ENCODE results near the gene NIFK. TPM values are rescaled to one million over a fixed set of nuclear protein-coding genes. Genes with fewer than 3 reads are reported as not detected.
"Not testable (repeated sequence)": the region's sequence is repeated elsewhere in the genome, so short reads cannot be mapped to it uniquely, and the experiment has no call there.

Gene NIFK
- total RNA-seq, 4 donors from 2014 or later = 10.9 to 32.7 (median 18.7) TPM

DNA sequence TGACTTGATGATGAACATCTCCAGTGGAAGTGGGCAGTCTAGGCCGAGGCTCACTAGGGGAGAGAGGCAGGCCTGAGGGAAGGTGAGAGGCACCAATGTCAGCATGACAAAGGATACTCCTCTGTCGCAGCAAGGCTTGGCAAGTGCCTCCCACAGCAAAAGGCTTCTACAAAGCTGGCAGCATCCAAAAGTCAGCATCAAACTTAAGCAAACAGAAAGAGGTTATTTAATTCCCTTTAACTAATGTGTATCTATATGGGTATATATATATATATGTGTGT, 41.6 kb downstream of the NIFK start:
- H3K9me3 ChIP-seq = no peaks in the 10 kb centered on the region
- no peak overlapping the region for H3K4me3 ChIP-seq
- no peak for DNase-seq
- in situ Hi-C loops (cut with MboI; ENCODE audit: low pct_ligation_motif_present in 1 of 4, low pct_unique_long_range_greater_than_20kb in 1 of 4, low sequenced_read_pairs in 3 of 4) = no loop called here
- intact Hi-C loops (cut with DNase I; ENCODE audit: low total_unique reads) = no loop called here
- H3K4me1 ChIP-seq = peaks cover 0 to 4% (median 0%) of the 10 kb centered on the region in 4 donors
- no peaks in the 10 kb centered on the region for H3K27me3 ChIP-seq
- no peak overlapping the region for H3K27ac ChIP-seq
- no peaks in the 10 kb centered on the region for H3K36me3 ChIP-seq
- TF ChIP-seq POLR2AphosphoS5 (IDR thresholded peaks at IDR 0.05) = no peak
- no peak for TF ChIP-seq EP300 (IDR thresholded peaks at IDR 0.05; ENCODE audit: low read depth)
- TF ChIP-seq, protein P1, sequence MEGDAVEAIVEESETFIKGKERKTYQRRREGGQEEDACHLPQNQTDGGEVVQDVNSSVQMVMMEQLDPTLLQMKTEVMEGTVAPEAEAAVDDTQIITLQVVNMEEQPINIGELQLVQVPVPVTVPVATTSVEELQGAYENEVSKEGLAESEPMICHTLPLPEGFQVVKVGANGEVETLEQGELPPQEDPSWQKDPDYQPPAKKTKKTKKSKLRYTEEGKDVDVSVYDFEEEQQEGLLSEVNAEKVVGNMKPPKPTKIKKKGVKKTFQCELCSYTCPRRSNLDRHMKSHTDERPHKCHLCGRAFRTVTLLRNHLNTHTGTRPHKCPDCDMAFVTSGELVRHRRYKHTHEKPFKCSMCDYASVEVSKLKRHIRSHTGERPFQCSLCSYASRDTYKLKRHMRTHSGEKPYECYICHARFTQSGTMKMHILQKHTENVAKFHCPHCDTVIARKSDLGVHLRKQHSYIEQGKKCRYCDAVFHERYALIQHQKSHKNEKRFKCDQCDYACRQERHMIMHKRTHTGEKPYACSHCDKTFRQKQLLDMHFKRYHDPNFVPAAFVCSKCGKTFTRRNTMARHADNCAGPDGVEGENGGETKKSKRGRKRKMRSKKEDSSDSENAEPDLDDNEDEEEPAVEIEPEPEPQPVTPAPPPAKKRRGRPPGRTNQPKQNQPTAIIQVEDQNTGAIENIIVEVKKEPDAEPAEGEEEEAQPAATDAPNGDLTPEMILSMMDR (IDR thresholded peaks at IDR 0.05) = no peak
- no peak for TF ChIP-seq POLR2A (IDR thresholded peaks at IDR 0.05)
- WGBS, 2 donors (ENCODE audit: low coverage in 1 of 2) = 73 to 83% methylated on average over 2 of the region's 2 CpGs

GRCh38 chr2:121694398-121695170, 42.1 kb downstream of the NIFK start:
- DNase-seq = no peak
- no peaks in the 10 kb centered on the region for H3K36me3 ChIP-seq
- H3K27ac ChIP-seq = no peak overlapping the region
- TF ChIP-seq EP300 (IDR thresholded peaks at IDR 0.05; ENCODE audit: low read depth) = no peak
- TF ChIP-seq POLR2AphosphoS5 (IDR thresholded peaks at IDR 0.05) = no peak
- no peak for TF ChIP-seq POLR2A (IDR thresholded peaks at IDR 0.05)
- TF ChIP-seq, protein P1 (IDR thresholded peaks at IDR 0.05) = no peak
- intact Hi-C loops (cut with DNase I; ENCODE audit: low total_unique reads) (no loop called here), in situ Hi-C loops (cut with MboI; ENCODE audit: low pct_ligation_motif_present in 1 of 4, low pct_unique_long_range_greater_than_20kb in 1 of 4, low sequenced_read_pairs in 3 of 4) (no loop called here)
- H3K4me3 ChIP-seq = no peak overlapping the region
- H3K4me1 ChIP-seq = no peaks in the 10 kb centered on the region
- WGBS, 2 donors (ENCODE audit: low coverage in 1 of 2) = 71 to 81% methylated on average over 3 to 6 of the region's 6 CpGs
- no peaks in the 10 kb centered on the region for H3K27me3 ChIP-seq
- H3K9me3 ChIP-seq = no peaks in the 10 kb centered on the region

- intact Hi-C loops (cut with DNase I; ENCODE audit: low total_unique reads); H3K4me3 ChIP-seq; H3K4me1 ChIP-seq; H3K36me3 ChIP-seq; DNase-seq; H3K9me3 ChIP-seq; in situ Hi-C loops (cut with MboI; ENCODE audit: low pct_ligation_motif_present in 1 of 4, low pct_unique_long_range_greater_than_20kb in 1 of 4, low sequenced_read_pairs in 3 of 4); H3K27me3 ChIP-seq; H3K27ac ChIP-seq: not testable (repeated sequence)
- WGBS, 2 donors (ENCODE audit: low coverage in 1 of 2) = 80 to 86% methylated on average over 2 to 3 of the region's 3 CpGs
Observed at GRCh38 chr2:121690572-121690971, 46.1 kb downstream of the NIFK start.

GRCh38 chr2:121690095-121690494, 46.6 kb downstream of the NIFK start:
- H3K4me1 ChIP-seq = no peaks in the 10 kb centered on the region
- intact Hi-C loops (cut with DNase I; ENCODE audit: low total_unique reads) (no loop called here), in situ Hi-C loops (cut with MboI; ENCODE audit: low pct_ligation_motif_present in 1 of 4, low pct_unique_long_range_greater_than_20kb in 1 of 4, low sequenced_read_pairs in 3 of 4) (no loop called here)
- no peak overlapping the region for H3K4me3 ChIP-seq
- TF ChIP-seq POLR2AphosphoS5 (IDR thresholded peaks at IDR 0.05) = no peak
- TF ChIP-seq, protein P1 (IDR thresholded peaks at IDR 0.05) = no peak
- TF ChIP-seq EP300 (IDR thresholded peaks at IDR 0.05; ENCODE audit: low read depth) = no peak
- no peak for TF ChIP-seq POLR2A (IDR thresholded peaks at IDR 0.05)
- H3K36me3 ChIP-seq = no peaks in the 10 kb centered on the region
- no peak overlapping the region for H3K27ac ChIP-seq
- H3K9me3 ChIP-seq = no peaks in the 10 kb centered on the region
- H3K27me3 ChIP-seq = no peaks in the 10 kb centered on the region
- WGBS, 2 donors (ENCODE audit: low coverage in 1 of 2) = 90 to 91% methylated on average over 6 of the region's 6 CpGs
- DNase-seq = no peak

DNA sequence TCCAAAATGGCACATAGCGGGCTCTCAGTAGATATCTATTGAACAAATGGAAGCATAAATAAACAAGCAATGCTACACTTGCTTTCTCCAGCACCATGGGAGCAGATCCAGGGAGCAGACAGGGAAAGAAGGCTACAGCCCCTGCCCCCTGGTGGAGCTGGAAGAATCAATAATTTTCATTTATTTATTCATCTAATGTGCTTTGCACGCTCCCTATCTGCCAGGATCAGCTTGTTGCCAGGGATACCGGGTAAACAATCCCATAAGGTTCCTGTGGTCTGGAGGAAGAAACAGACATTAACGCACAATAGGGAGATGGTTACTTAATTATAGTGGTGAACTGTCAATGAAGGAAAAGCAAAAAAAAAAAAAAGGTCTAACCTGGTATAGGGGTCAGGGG, 47.3 kb downstream of the NIFK start:
- Histone ChIP-seq H3K9me3 (no peaks in the 10 kb centered on the region), H3K36me3 (no peaks in the 10 kb centered on the region), H3K4me3 (no peak overlapping the region), H3K4me1 (no peaks in the 10 kb centered on the region), H3K27me3 (no peaks in the 10 kb centered on the region), H3K27ac (no peak overlapping the region)
- no peak for DNase-seq
- 71 to 79% methylated on average over 4 of the region's 4 CpGs for WGBS, 2 donors (ENCODE audit: low coverage in 1 of 2)
- intact Hi-C loops (cut with DNase I; ENCODE audit: low total_unique reads) = no loop called here
- no peak for TF ChIP-seq POLR2A (IDR thresholded peaks at IDR 0.05)
- no peak for TF ChIP-seq EP300 (IDR thresholded peaks at IDR 0.05; ENCODE audit: low read depth)
- TF ChIP-seq POLR2AphosphoS5 (IDR thresholded peaks at IDR 0.05) = no peak
- TF ChIP-seq, protein P1 (IDR thresholded peaks at IDR 0.05) = no peak
- in situ Hi-C loops (cut with MboI; ENCODE audit: low pct_ligation_motif_present in 1 of 4, low pct_unique_long_range_greater_than_20kb in 1 of 4, low sequenced_read_pairs in 3 of 4) = no loop called here

Data from transverse colon (tissue), 4 donors.